Esophagus muscularis mucosa (tissue), 4 donors: ENCODE data around the gene VPS18. TPM values are rescaled to one million over a fixed set of nuclear protein-coding genes. Genes with fewer than 3 reads are reported as not detected.
A peak's percentile ranks its signal among the peaks of the same experiment; 100 is the strongest.

Experiments
- DNase-seq: peaks from one replicate; pipeline ENCODE4 v3.0.0-alpha.2; 2017; ENCODE audit errors: extremely low spot score
- H3K27ac ChIP-seq, 4 donors: fragments of 200-600 bp; sonication (generic); replicated peaks in 1 of 4; 1 replicate in 3 of 4; 2 replicates in 1 of 4; pipeline ENCODE4 v1.5.1; 2016 to 2019; ENCODE audit warnings: mild to moderate bottlenecking in 1 of 4
- H3K27me3 ChIP-seq, 4 donors: fragments of 200-600 bp; sonication (generic); one replicate each; pipeline versions ENCODE4 v1.5.1 to v1.6.0; 2016 to 2019
- H3K36me3 ChIP-seq, 4 donors: fragments of 200-600 bp; sonication (generic); one replicate each; pipeline ENCODE4 v1.5.1; 2016 to 2019
- H3K4me1 ChIP-seq, 4 donors: fragments of 200-600 bp; sonication (generic); one replicate each; pipeline ENCODE4 v1.5.1; 2016 to 2019
- H3K4me3 ChIP-seq, 4 donors: fragments of 200-600 bp; sonication (generic); 1 replicate in 2 of 4; 2 replicates in 2 of 4; pipeline ENCODE4 v1.5.1; 2016 to 2019; ENCODE audit warnings: mild to moderate bottlenecking in 4 of 4, moderate library complexity in 1 of 4
- H3K9me3 ChIP-seq, 4 donors: fragments of 200-600 bp; sonication (generic); 1 replicate in 3 of 4; 2 replicates in 1 of 4; pipeline ENCODE4 v1.5.1; 2016 to 2019
- EP300 ChIP-seq: sonication (generic); formaldehyde crosslinking; IDR thresholded peaks from one replicate; pipeline ENCODE4 v1.6.1; 2017; ENCODE audit warnings: antibody characterized with exemption
- POLR2A ChIP-seq: fragments of 450-650 bp; IDR thresholded peaks from one replicate; pipeline ENCODE4 v1.6.1; 2017; ENCODE audit warnings: antibody characterized with exemption, moderate library complexity, mild to moderate bottlenecking, low read depth
- POLR2AphosphoS5 ChIP-seq, 2 donors: sonication (generic); formaldehyde crosslinking; IDR thresholded peaks; one replicate each; pipeline ENCODE4 v1.6.1; 2017; ENCODE audit warnings: antibody characterized with exemption in 2 of 2
- WGBS: methylation state at CpG from one replicate; pipeline ENCODE4 v1.1.5; 2018; 5-methylcytosine and 5-hydroxymethylcytosine counted together
- intact Hi-C: fragments of 100-400 bp; cut with DNase I; formaldehyde crosslinking; loops from one replicate; pipeline ENCODE4 v1.15.1; 2023
- total RNA-seq, 4 donors: library from RNA; depleted of rRNA; stranded (reverse); fragments of >200 nt; gene quantifications; one replicate each; pipeline versions ENCODE4 v1.1.0 to v1.2.1, GENCODE V29; 2016
- TF ChIP-seq, protein P1 (sequence below), 3 experiments: fragments of 200-600 bp in 2 of 3; fragments of 450-650 bp in 1 of 3; sonication (generic) in 2 of 3; IDR thresholded peaks; one replicate each; pipeline ENCODE4 v1.5.1; 2017 to 2019; ENCODE audit warnings: antibody characterized with exemption in 3 of 3, mild to moderate bottlenecking in 2 of 3, moderate library complexity in 1 of 3

VPS18 gene
- 10 to 100 TPM; 28.7 to 36.6 (median 32.2) TPM for total RNA-seq

DNA sequence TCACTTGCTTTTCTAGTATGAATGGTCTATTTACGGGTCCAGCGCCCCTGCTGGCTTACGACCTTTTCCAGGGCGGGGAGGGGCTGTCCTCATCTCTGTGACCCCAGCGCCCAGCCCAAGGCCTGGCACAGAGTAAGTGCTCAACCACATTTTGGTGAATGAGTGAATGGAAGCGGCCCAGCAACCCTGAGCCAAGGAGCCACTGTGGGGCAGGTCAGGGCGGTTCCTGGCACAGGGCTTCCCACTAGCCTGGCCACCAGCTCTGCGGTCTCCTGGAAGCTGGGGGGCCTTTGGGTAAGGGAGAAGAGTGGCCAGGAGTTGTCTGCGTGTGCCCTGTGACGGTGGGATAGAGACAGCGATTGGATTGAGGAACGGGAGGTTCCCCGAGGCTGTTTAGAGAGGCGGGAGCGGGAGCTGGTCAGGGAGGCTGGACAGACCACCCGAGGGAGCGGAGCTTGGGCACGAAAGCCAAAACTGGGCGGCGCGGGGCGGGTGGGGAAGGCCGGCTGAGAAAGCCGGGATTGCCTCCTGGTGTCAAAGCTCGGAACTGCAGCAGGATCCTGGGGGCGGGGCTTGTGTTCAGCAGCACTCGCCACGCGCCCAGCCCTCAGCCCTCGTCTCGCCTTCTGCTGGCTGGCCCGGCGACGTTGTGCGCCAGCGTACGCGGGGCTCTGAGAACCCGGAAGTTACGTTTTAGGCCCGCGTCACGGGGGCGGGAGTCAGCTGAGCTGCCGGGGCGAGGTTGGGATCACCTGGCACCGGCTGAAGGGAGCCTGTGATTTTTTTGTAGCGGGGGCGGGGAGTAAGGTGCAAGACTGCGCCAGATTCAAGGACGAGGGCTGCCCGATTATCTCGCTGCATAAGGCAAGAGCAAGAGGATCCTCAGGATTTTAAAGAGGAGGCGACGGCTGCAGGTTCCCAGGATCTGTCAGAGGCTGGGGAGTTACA lies at the start of gene VPS18:
Gene VPS18 (plus strand): TSS at position 718 of the 948 bp plus-strand sequence. CDS start 319 bp downstream, outside the sequence.
- Histone ChIP-seq H3K27me3 (no peaks in the 10 kb centered on the region), H3K9me3 (no peaks in the 10 kb centered on the region), H3K27ac (peak within 1 kb of the TSS; percentile 88 to 97 (median 92)), H3K36me3 (peaks cover 0 to 33% (median 29%) of the 10 kb centered on the region in 4 donors), H3K4me3 (peak within 1 kb of the TSS; percentile 57 to 84 (median 77)), H3K4me1 (peaks cover 20 to 32% (median 23%) of the 10 kb centered on the region in 4 donors)
- intact Hi-C loops = loop anchor here (2.0 to 5.0 kb wide), 3 partner anchors 37 to 302 kb away; partner anchors contain the start of genes KNL1 and RAD51
- TF ChIP-seq POLR2A (peak; percentile 54), POLR2AphosphoS5 (IDR thresholded peaks at IDR 0.05) (peak; percentile 95 to 99), EP300 (no peak)
- TF ChIP-seq, protein P1, sequence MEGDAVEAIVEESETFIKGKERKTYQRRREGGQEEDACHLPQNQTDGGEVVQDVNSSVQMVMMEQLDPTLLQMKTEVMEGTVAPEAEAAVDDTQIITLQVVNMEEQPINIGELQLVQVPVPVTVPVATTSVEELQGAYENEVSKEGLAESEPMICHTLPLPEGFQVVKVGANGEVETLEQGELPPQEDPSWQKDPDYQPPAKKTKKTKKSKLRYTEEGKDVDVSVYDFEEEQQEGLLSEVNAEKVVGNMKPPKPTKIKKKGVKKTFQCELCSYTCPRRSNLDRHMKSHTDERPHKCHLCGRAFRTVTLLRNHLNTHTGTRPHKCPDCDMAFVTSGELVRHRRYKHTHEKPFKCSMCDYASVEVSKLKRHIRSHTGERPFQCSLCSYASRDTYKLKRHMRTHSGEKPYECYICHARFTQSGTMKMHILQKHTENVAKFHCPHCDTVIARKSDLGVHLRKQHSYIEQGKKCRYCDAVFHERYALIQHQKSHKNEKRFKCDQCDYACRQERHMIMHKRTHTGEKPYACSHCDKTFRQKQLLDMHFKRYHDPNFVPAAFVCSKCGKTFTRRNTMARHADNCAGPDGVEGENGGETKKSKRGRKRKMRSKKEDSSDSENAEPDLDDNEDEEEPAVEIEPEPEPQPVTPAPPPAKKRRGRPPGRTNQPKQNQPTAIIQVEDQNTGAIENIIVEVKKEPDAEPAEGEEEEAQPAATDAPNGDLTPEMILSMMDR (IDR thresholded peaks at IDR 0.05) = peak in 2 of 3 experiments; percentile 99
- DNase-seq = peak; percentile 99
- WGBS = 2% methylated on average over 12 of the region's 55 CpGs

GRCh38 chr15:40844696-40845030 lies 49.6 kb upstream of the VPS18 start:
- 5% methylated on average over 8 of the region's 28 CpGs for WGBS

DNA sequence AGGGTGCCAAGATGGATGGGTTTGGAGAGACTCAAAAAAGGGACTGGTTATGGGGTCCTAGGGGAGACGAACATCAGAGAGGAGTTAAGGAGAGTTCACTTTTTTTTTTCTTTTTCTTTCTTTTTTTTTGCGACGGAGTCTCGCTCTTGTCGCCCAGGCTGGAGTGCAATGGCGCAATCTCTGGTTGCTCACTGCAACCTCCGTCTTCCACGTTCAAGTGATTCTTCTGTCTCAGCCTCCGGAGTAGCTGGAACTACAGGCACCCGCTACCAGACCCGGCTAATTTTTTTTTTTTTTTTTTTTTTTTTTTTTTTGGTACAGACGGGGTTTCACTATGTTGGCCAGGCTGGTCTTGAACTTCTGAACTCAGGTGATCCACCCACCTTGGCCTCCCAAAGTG lies 49.2 kb upstream of the VPS18 start:
- peaks cover 0 to 56% (median 23%) of the 10 kb centered on the region in 4 donors for H3K27me3 ChIP-seq
- no peaks in the 10 kb centered on the region for H3K36me3 ChIP-seq
- H3K4me3 ChIP-seq = peak overlapping the region; percentile 50 to 64 (median 52)
- peaks cover 16 to 23% (median 20%) of the 10 kb centered on the region in 4 donors for H3K4me1 ChIP-seq
- 54% methylated on average over 12 of the region's 12 CpGs for WGBS
- DNase-seq = no peak
- TF ChIP-seq EP300 (no peak), POLR2A (no peak), POLR2AphosphoS5 (IDR thresholded peaks at IDR 0.05) (no peak)
- TF ChIP-seq, protein P1 (IDR thresholded peaks at IDR 0.05) = no peak
- no peaks in the 10 kb centered on the region for H3K9me3 ChIP-seq
- H3K27ac ChIP-seq = no peak overlapping the region
- intact Hi-C loops = no loop called here

More at GRCh38 chr15:40844696-40845030, 49.6 kb upstream of the VPS18 start:
- no peak for TF ChIP-seq EP300
- TF ChIP-seq, protein P1 (IDR thresholded peaks at IDR 0.05) = no peak
- H3K9me3 ChIP-seq = no peaks in the 10 kb centered on the region
- no peak overlapping the region for H3K27ac ChIP-seq
- H3K27me3 ChIP-seq = peaks cover 0 to 56% (median 23%) of the 10 kb centered on the region in 4 donors
- H3K36me3 ChIP-seq = no peaks in the 10 kb centered on the region
- intact Hi-C loops = no loop called here
- no peak for DNase-seq
- peaks cover 16 to 23% (median 20%) of the 10 kb centered on the region in 4 donors for H3K4me1 ChIP-seq
- peak overlapping the region; percentile 50 to 64 (median 52) for H3K4me3 ChIP-seq

DNA sequence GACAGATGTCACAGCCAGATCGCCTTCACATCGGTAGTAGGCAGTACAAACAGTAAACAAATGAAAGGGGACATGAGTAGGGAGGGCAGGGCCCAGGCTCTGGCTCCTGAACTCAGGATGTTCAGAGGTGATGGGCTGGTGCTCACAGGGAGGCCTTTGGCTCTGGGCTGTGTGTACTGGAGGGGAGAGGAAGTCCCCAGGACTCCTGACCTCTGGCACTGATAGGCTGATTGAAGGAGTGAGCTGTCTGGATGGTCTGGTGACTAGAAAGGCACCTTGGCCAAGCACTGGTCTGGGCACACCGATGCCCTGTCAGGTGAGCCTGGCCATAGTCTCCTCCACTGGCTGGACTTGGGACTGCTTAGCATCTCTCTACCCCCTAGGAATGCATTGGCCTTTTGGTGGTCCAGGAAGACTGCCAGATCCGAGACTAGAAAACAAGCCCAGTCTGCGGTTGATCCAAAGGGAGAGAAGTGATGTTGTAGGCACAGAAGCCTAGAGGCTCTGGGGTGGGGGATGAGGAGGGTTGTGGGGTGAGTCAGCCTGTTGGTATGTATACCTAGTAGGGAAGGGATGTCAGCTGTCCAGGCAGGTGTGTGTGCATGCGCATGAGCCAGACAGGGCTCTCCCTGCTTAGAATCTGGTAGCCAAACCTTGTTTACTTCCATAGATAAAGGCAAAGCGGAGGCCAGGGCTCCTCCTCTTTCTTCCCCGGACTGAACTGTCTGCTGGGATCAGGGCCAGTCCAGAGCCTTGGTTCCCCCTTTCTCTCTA lies 48.6 kb upstream of the VPS18 start:
- TF ChIP-seq POLR2A (no peak), POLR2AphosphoS5 (IDR thresholded peaks at IDR 0.05) (no peak), EP300 (no peak)
- TF ChIP-seq, protein P1 (IDR thresholded peaks at IDR 0.05) = no peak
- intact Hi-C loops = no loop called here
- 83% methylated on average over 8 of the region's 8 CpGs for WGBS
- no peak for DNase-seq
- peaks cover 16 to 23% (median 20%) of the 10 kb centered on the region in 4 donors for H3K4me1 ChIP-seq
- H3K36me3 ChIP-seq = no peaks in the 10 kb centered on the region
- no peak overlapping the region for H3K27ac ChIP-seq
- H3K4me3 ChIP-seq = peak overlapping the region in 1 of 4 donors; percentile 12
- peaks cover 0 to 56% (median 23%) of the 10 kb centered on the region in 4 donors for H3K27me3 ChIP-seq
- H3K9me3 ChIP-seq = no peaks in the 10 kb centered on the region
